Upper lobe of left lung (tissue), 4 donors: ENCODE data around the gene CS.
"Not testable (repeated sequence)": the region's sequence is repeated elsewhere in the genome, so short reads cannot be mapped to it uniquely, and the experiment has no call there.

Experiments
- POLR2A ChIP-seq, 4 donors: fragments of 450-650 bp; IDR thresholded peaks; one replicate each; pipeline ENCODE4 v1.5.1; 2016 to 2017; ENCODE audit warnings: antibody characterized with exemption in 4 of 4, mild to moderate bottlenecking in 2 of 4
- POLR2AphosphoS5 ChIP-seq, 2 donors: sonication (generic); formaldehyde crosslinking; IDR thresholded peaks; one replicate each; pipeline ENCODE4 v1.5.1; 2017; ENCODE audit warnings: antibody characterized with exemption in 2 of 2
- TF ChIP-seq, protein P1 (sequence below), 6 experiments: fragments of 450-650 bp in 4 of 6; fragments of 200-600 bp in 2 of 6; sonication (generic) in 2 of 6; IDR thresholded peaks; one replicate each; pipeline ENCODE4 v1.5.1; 2016 to 2019; ENCODE audit warnings: antibody characterized with exemption in 6 of 6

DNA sequence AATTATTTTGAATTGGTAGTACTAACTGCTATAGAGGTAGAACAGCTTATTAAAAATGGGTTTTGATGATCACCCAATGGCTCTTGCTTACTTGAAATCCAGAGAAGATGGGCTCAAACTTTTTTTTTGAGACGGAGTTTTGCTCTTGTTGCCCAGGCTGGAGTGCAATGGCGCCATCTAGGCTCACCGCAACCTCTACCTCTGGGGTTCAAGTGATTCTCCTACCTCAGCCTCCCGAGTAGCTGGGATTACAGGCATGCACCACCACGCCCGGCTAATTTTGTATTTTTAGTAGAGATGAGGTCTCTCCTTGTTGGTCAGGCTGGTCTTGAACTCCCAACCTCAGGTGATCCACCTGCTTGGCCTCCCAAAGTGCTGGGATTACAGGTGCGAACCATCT, 37.2 kb downstream of the CS start:
- not testable (repeated sequence) for TF ChIP-seq POLR2AphosphoS5, POLR2A (IDR thresholded peaks at IDR 0.05)
- TF ChIP-seq, protein P1, sequence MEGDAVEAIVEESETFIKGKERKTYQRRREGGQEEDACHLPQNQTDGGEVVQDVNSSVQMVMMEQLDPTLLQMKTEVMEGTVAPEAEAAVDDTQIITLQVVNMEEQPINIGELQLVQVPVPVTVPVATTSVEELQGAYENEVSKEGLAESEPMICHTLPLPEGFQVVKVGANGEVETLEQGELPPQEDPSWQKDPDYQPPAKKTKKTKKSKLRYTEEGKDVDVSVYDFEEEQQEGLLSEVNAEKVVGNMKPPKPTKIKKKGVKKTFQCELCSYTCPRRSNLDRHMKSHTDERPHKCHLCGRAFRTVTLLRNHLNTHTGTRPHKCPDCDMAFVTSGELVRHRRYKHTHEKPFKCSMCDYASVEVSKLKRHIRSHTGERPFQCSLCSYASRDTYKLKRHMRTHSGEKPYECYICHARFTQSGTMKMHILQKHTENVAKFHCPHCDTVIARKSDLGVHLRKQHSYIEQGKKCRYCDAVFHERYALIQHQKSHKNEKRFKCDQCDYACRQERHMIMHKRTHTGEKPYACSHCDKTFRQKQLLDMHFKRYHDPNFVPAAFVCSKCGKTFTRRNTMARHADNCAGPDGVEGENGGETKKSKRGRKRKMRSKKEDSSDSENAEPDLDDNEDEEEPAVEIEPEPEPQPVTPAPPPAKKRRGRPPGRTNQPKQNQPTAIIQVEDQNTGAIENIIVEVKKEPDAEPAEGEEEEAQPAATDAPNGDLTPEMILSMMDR (IDR thresholded peaks at IDR 0.05), result not testable (repeated sequence)
